IMR-90 (cell line): ENCODE data around the gene LCNL1. TPM values are rescaled to one million over a fixed set of nuclear protein-coding genes. Genes with fewer than 3 reads are reported as not detected.

Experiments used
- ATAC-seq: fragments of 200-7000 bp; cut with Tn5 transposase; 2 replicates; pipeline ENCODE4 v1.9.1; 2020; ENCODE audit warnings: low read depth, mild to moderate bottlenecking, moderate library complexity
- BruUV-seq: library from RNA; stranded (reverse); fragments of 400-500 nt; replicated peaks from 2 replicates; lab custom pipeline; 2021; lab: Mats Ljungman, UMichigan
- CTCF ChIA-PET: fragments of 300-600 bp; formaldehyde crosslinking; extraction: SDS; loops from one replicate; lab custom pipeline; 2021; ENCODE audit warnings: antibody characterized with exemption; lab: Yijun Ruan, JAX
- POLR2A ChIA-PET: fragments of 300-600 bp; sonication (Branson Sonifier 250); formaldehyde crosslinking; loops from one replicate; lab custom pipeline; 2022; ENCODE audit warnings: antibody characterized with exemption; ENCODE audit not compliant: unreplicated experiment; lab: Charles Lee
- DNase-seq: peaks from one replicate; pipeline ENCODE4 v3.0.0; 2013
- H2AFZ ChIP-seq: replicated peaks from 2 replicates; pipeline ENCODE3; 2013; ENCODE audit warnings: low read length, mild to moderate bottlenecking; ENCODE audit not compliant: poor library complexity
- H2AK5ac ChIP-seq: 2 replicates; pipeline ENCODE4 v1.6.1; 2013; ENCODE audit warnings: low read depth, low read length, inconsistent platforms
- H2AK9ac ChIP-seq: replicated peaks from 2 replicates; pipeline ENCODE3; 2013; ENCODE audit warnings: mild to moderate bottlenecking, low read depth, low read length, moderate library complexity; ENCODE audit not compliant: poor library complexity
- H2BK120ac ChIP-seq: 2 replicates; pipeline ENCODE4 v1.6.1; 2013; ENCODE audit warnings: low read depth, low read length, inconsistent platforms
- H2BK15ac ChIP-seq: 3 replicates; pipeline ENCODE4 v1.6.1; 2013; ENCODE audit warnings: low read depth, low read length, inconsistent platforms
- H2BK20ac ChIP-seq: 2 replicates; pipeline ENCODE4 v1.6.1; 2013; ENCODE audit warnings: low read depth, mild to moderate bottlenecking, inconsistent platforms, low read length, moderate library complexity
- H2BK5ac ChIP-seq: 2 replicates; pipeline ENCODE4 v1.6.1; 2013; ENCODE audit warnings: mild to moderate bottlenecking, low read depth, low read length, inconsistent platforms; ENCODE audit not compliant: poor library complexity, severe bottlenecking
- H3K14ac ChIP-seq: replicated peaks from 2 replicates; pipeline ENCODE4 v1.6.1; 2013; ENCODE audit warnings: low read depth, low read length, inconsistent platforms
- H3K18ac ChIP-seq: 2 replicates; pipeline ENCODE4 v1.6.1; 2013; ENCODE audit warnings: low read depth, low read length, control low read depth
- H3K23ac ChIP-seq: 2 replicates; pipeline ENCODE4 v1.6.1; 2013; ENCODE audit warnings: low read depth, low read length, inconsistent platforms
- H3K27ac ChIP-seq: 2 replicates; pipeline ENCODE4 v1.5.1; 2013; ENCODE audit warnings: mild to moderate bottlenecking, control low read depth, low read length; ENCODE audit not compliant: insufficient read depth
- H3K27me3 ChIP-seq: 2 replicates; pipeline ENCODE4 v1.6.1; 2013; ENCODE audit warnings: low read length; ENCODE audit not compliant: control insufficient read depth, insufficient read depth
- H3K36me3 ChIP-seq: 2 replicates; pipeline ENCODE4 v1.6.1; 2013; ENCODE audit warnings: low read length, mixed read lengths; ENCODE audit not compliant: control insufficient read depth, insufficient read depth
- H3K4ac ChIP-seq: 2 replicates; pipeline ENCODE4 v1.6.1; 2013; ENCODE audit warnings: low read depth, low read length, inconsistent platforms
- H3K4me1 ChIP-seq: 2 replicates; pipeline ENCODE4 v1.6.1; 2013; ENCODE audit warnings: low read length, mixed read lengths; ENCODE audit not compliant: control insufficient read depth, insufficient read depth
- H3K4me2 ChIP-seq: 2 replicates; pipeline ENCODE4 v1.6.1; 2013; ENCODE audit warnings: low read depth, mild to moderate bottlenecking, control low read depth, low read length, moderate library complexity
- H3K4me3 ChIP-seq: 2 replicates; pipeline ENCODE4 v1.5.1; 2013; ENCODE audit warnings: low read depth, mild to moderate bottlenecking, control low read depth, low read length, moderate library complexity; ENCODE audit not compliant: insufficient read depth
- H3K56ac ChIP-seq: 2 replicates; pipeline ENCODE4 v1.6.1; 2013; ENCODE audit warnings: low read length, inconsistent platforms; ENCODE audit not compliant: insufficient read depth; ENCODE audit errors: extremely low read depth
- H3K79me1 ChIP-seq, 2 experiments: 2 replicates each; pipeline ENCODE4 v1.6.1; 2013; ENCODE audit warnings: low read length in 2 of 2, inconsistent platforms in 1 of 2, low read depth in 1 of 2
- H3K9ac ChIP-seq: 2 replicates; pipeline ENCODE4 v1.6.1; 2013; ENCODE audit warnings: low read depth, low read length, control low read depth
- H3K9me1 ChIP-seq: 2 replicates; pipeline ENCODE4 v1.6.1; 2013; ENCODE audit warnings: low read length, inconsistent platforms; ENCODE audit not compliant: insufficient read depth
- H3K9me3 ChIP-seq: 2 replicates; pipeline ENCODE4 v1.6.1; 2013; ENCODE audit warnings: low read length; ENCODE audit not compliant: control insufficient read depth, insufficient read depth
- H4K20me1 ChIP-seq: 2 replicates; pipeline ENCODE4 v1.6.1; 2013; ENCODE audit warnings: low read length, inconsistent platforms; ENCODE audit not compliant: insufficient read depth
- H4K5ac ChIP-seq: 2 replicates; pipeline ENCODE4 v1.6.1; 2013; ENCODE audit warnings: mild to moderate bottlenecking, low read depth, low read length, control low read depth
- H4K8ac ChIP-seq, 2 experiments: 2 replicates each; pipeline ENCODE4 v1.6.1; 2013; ENCODE audit warnings: low read depth in 2 of 2, low read length in 2 of 2, control low read depth in 1 of 2, inconsistent platforms in 1 of 2
- H4K91ac ChIP-seq: 2 replicates; pipeline ENCODE4 v1.6.1; 2013; ENCODE audit warnings: low read depth, low read length, inconsistent platforms; ENCODE audit not compliant: insufficient read depth
- MAZ ChIP-seq: IDR thresholded peaks from 2 replicates; pipeline ENCODE4 v1.6.1; 2012; ENCODE audit warnings: low read depth, mild to moderate bottlenecking, low read length, improper control_type of control experiment, moderate library complexity, borderline replicate concordance
- MXI1 ChIP-seq: IDR thresholded peaks from 2 replicates; pipeline ENCODE4 v1.6.1; 2012; ENCODE audit warnings: low read depth, mild to moderate bottlenecking, low read length, moderate library complexity, borderline replicate concordance
- NFE2L2 ChIP-seq: fragments of 150-350 bp; IDR thresholded peaks from 2 replicates; pipeline ENCODE4 v1.6.1; 2016; ENCODE audit warnings: low read depth, mild to moderate bottlenecking, low read length
- POLR2A ChIP-seq: IDR thresholded peaks from 2 replicates; pipeline ENCODE4 v1.6.1; 2012; ENCODE audit warnings: mild to moderate bottlenecking, low read depth, low read length
- RAD21 ChIP-seq: IDR thresholded peaks from 2 replicates; pipeline ENCODE4 v1.6.1; 2012; ENCODE audit warnings: low read length, improper control_type of control experiment
- RCOR1 ChIP-seq: IDR thresholded peaks from 2 replicates; pipeline ENCODE4 v1.6.1; 2012; ENCODE audit warnings: mild to moderate bottlenecking, low read length, improper control_type of control experiment; ENCODE audit not compliant: insufficient replicate concordance
- RFX5 ChIP-seq: IDR thresholded peaks from 2 replicates; pipeline ENCODE4 v1.8.0; 2012; ENCODE audit warnings: low read depth, mild to moderate bottlenecking, low read length, moderate library complexity
- SMC3 ChIP-seq: fragments of 150-350 bp; IDR thresholded peaks from 2 replicates; pipeline ENCODE4 v1.6.1; 2016; ENCODE audit warnings: low read depth, mild to moderate bottlenecking, antibody characterized with exemption, low read length, moderate library complexity
- USF2 ChIP-seq: fragments of 150-350 bp; IDR thresholded peaks from 2 replicates; pipeline ENCODE4 v1.6.1; 2017; ENCODE audit warnings: mild to moderate bottlenecking, antibody characterized with exemption, low read length, low read depth
- WGBS, 2 experiments: methylation state at CpG; one replicate each; pipeline versions ENCODE4 v1.1.5 to v1.1.7; 2013; ENCODE audit warnings: missing lambda C conversion rate in 2 of 2; ENCODE audit not compliant: insufficient read length in 1 of 2; ENCODE audit errors: extremely low coverage in 2 of 2; 5-methylcytosine and 5-hydroxymethylcytosine counted together
- dilution Hi-C: fragments of 300-500 bp; cut with HindIII; formaldehyde crosslinking; loops from one replicate; pipeline ENCODE4 v1.14.3; 2018; ENCODE audit warnings: low sequenced_read_pairs; ENCODE audit not compliant: unreplicated experiment
- in situ Hi-C: fragments of 300-500 bp; cut with MboI; formaldehyde crosslinking; loops from 3 replicates; pipeline ENCODE4 v1.14.3; 2019; ENCODE audit warnings: low sequenced_read_pairs, inconsistent platforms, mixed read lengths
- intact Hi-C: fragments of 100-400 bp; cut with micrococcal nuclease; formaldehyde crosslinking; loops from 2 replicates; pipeline ENCODE4 v1.10.0; 2022
- polyA plus RNA-seq, 3 experiments: library from polyadenylated mRNA; depleted of rRNA; stranded (reverse); fragments of >200 nt; gene quantifications; 2 replicates each; pipeline ENCODE4 v1.2.3, GENCODE V29; 2012; ENCODE audit warnings: low replicate concordance in 1 of 3
- total RNA-seq: library from RNA; depleted of rRNA; stranded (reverse); fragments of >200 nt; gene quantifications from 2 replicates; pipeline ENCODE4 v1.2.3, GENCODE V29; 2012
- TF ChIP-seq, protein P1 (sequence below): fragments of 150-350 bp; IDR thresholded peaks from 2 replicates; pipeline ENCODE4 v1.6.1; 2016; ENCODE audit warnings: low read depth, mild to moderate bottlenecking, low read length, moderate library complexity, borderline replicate concordance

Gene LCNL1
- total and polyA plus RNA-seq, 2 of the 4 experiments (the other 2 are of a cell fraction), result 0.15 TPM; not detected in 1

DNA sequence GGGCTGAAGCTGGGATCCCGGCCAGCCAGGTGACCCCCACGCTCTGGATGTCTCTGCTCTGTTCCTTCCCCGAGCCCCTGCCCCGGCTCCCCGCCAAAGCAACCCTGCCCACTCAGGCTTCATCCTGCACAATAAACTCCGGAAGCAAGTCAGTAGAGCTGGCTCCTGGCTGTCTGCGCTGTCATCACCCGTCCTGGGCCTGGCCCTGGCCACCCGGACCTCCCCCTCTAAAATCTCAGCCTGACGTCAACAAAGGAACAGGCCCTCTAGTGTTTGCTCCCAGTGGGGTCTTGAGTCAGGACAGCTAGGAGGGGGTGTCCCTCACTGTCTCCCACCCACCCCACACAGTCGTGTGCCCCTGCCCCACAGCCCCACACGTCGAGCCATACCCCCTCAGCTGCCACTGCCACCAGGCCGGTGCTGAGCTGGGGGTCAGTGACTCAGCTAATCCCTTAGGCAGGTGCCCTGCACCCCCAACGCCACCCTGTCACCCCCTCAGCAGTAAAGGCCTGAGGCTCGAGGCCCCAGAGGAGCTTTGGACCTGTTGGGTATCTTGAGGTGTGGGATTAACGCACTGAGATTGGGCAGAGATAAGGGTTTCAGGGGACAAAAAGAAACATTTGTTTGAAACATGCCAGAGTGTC, 1.1 kb upstream of the LCNL1 start:
- no peaks in the 10 kb centered on the region for H3K9me3 ChIP-seq
- TF ChIP-seq MAZ (no peak), POLR2A (no peak), SMC3 (no peak), NFE2L2 (no peak), MXI1 (no peak), RAD21 (no peak), USF2 (no peak), RFX5 (no peak), RCOR1 (no peak)
- TF ChIP-seq, protein P1, sequence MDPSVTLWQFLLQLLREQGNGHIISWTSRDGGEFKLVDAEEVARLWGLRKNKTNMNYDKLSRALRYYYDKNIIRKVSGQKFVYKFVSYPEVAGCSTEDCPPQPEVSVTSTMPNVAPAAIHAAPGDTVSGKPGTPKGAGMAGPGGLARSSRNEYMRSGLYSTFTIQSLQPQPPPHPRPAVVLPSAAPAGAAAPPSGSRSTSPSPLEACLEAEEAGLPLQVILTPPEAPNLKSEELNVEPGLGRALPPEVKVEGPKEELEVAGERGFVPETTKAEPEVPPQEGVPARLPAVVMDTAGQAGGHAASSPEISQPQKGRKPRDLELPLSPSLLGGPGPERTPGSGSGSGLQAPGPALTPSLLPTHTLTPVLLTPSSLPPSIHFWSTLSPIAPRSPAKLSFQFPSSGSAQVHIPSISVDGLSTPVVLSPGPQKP, result no peak
- no peak overlapping the region for H3K4me2 ChIP-seq
- ChIA-PET POLR2A (no interaction called here), CTCF (interaction anchor here (1.2 kb wide), 1 partner anchor 34 kb away, joined by 4 read pairs; no protein-coding TSS in a partner anchor)
- H3K27ac ChIP-seq, result no peak overlapping the region
- intact Hi-C loops (no loop called here), in situ Hi-C loops (no loop called here), dilution Hi-C loops (no loop called here)
- H2AK5ac ChIP-seq, result no peak overlapping the region
- no peak overlapping the region for H2AFZ ChIP-seq
- H3K4me3 ChIP-seq, result no peak overlapping the region
- H2BK120ac ChIP-seq, result no peak overlapping the region
- BruUV-seq, result no TSS peak
- H3K27me3 ChIP-seq, result peaks cover 37% of the 10 kb centered on the region
- H3K23ac ChIP-seq, result no peak overlapping the region
- no peak overlapping the region for H4K5ac ChIP-seq
- H2BK20ac ChIP-seq, result no peak overlapping the region
- H2BK5ac ChIP-seq, result no peak overlapping the region
- no peak for ATAC-seq
- H3K4me1 ChIP-seq, result peaks cover 7% of the 10 kb centered on the region; the same call in 1 of the 2 replicates
- H3K79me1 ChIP-seq, result no peaks in the 10 kb centered on the region
- H3K36me3 ChIP-seq, result no peaks in the 10 kb centered on the region
- H3K4ac ChIP-seq, result no peak overlapping the region
- H3K56ac ChIP-seq, result no peak overlapping the region
- WGBS, 2 experiments, result 49% methylated on average over 5 of the region's 17 CpGs; no CpG with 5 or more reads in 1 of the 2 experiments
- H4K91ac ChIP-seq, result no peak overlapping the region
- no peak overlapping the region for H3K14ac ChIP-seq
- H2AK9ac ChIP-seq, result no peak overlapping the region
- H4K8ac ChIP-seq, result no peak overlapping the region
- H3K18ac ChIP-seq, result no peak overlapping the region
- H3K9me1 ChIP-seq, result no peaks in the 10 kb centered on the region
- H2BK15ac ChIP-seq, result no peak overlapping the region
- no peak for DNase-seq
- no peak overlapping the region for H3K9ac ChIP-seq
- H4K20me1 ChIP-seq, result no peaks in the 10 kb centered on the region
